Globus pallidus (tissue), 1 donor: ENCODE measurements around the gene PSAPL1.

Experiments used
- DNase-seq: peaks from one replicate; pipeline ENCODE4 v3.0.0-alpha.2; 2015; ENCODE audit warnings: low spot score

Gene PSAPL1

GRCh38 chr4:7434766-7435150 lies at the start of gene PSAPL1:
PSAPL1 (minus strand) TSS chr4:7434930; CDS start chr4:7434879, 51 bp downstream.
- DNase-seq, result no peak

GRCh38 chr4:7481227-7481626 lies 46.5 kb upstream of the PSAPL1 start:
- no peak for DNase-seq

GRCh38 chr4:7480423-7480822 lies 45.7 kb upstream of the PSAPL1 start:
- no peak for DNase-seq

- DNase-seq, result no peak
Observed at GRCh38 chr4:7478665-7479064, 43.9 kb upstream of the PSAPL1 start.

GRCh38 chr4:7477695-7478094 lies 43.0 kb upstream of the PSAPL1 start:
- DNase-seq, result no peak

- DNase-seq, result no peak
Observed at GRCh38 chr4:7476820-7477219, 42.1 kb upstream of the PSAPL1 start.

GRCh38 chr4:7475207-7475606 lies 40.5 kb upstream of the PSAPL1 start:
- DNase-seq, result no peak

- no peak for DNase-seq
Observed at GRCh38 chr4:7474320-7474719, 39.6 kb upstream of the PSAPL1 start.

- no peak for DNase-seq
Observed at GRCh38 chr4:7473081-7473480, 38.4 kb upstream of the PSAPL1 start.

- DNase-seq, result no peak
Observed at GRCh38 chr4:7472442-7473013, 37.8 kb upstream of the PSAPL1 start.

- DNase-seq, result no peak
Observed at GRCh38 chr4:7470522-7471128, 35.9 kb upstream of the PSAPL1 start.

- DNase-seq, result no peak
Observed at GRCh38 chr4:7470111-7470510, 35.4 kb upstream of the PSAPL1 start.

GRCh38 chr4:7469023-7469422 lies 34.3 kb upstream of the PSAPL1 start:
- DNase-seq, result no peak

- DNase-seq, result no peak
Observed at GRCh38 chr4:7467471-7467870, 32.7 kb upstream of the PSAPL1 start.

- DNase-seq, result peak; percentile 86
Observed at GRCh38 chr4:7466904-7467303, 32.2 kb upstream of the PSAPL1 start.

GRCh38 chr4:7466215-7466614 lies 31.5 kb upstream of the PSAPL1 start:
- DNase-seq, result no peak

GRCh38 chr4:7465017-7465416 lies 30.3 kb upstream of the PSAPL1 start:
- no peak for DNase-seq

- DNase-seq, result no peak
Observed at GRCh38 chr4:7464259-7464655, 29.5 kb upstream of the PSAPL1 start.

GRCh38 chr4:7463566-7464258 lies 29.0 kb upstream of the PSAPL1 start:
- DNase-seq, result no peak

GRCh38 chr4:7462509-7462971 lies 27.8 kb upstream of the PSAPL1 start:
- DNase-seq, result peak; percentile 61

- DNase-seq, result no peak
Observed at GRCh38 chr4:7461230-7461629, 26.5 kb upstream of the PSAPL1 start.

GRCh38 chr4:7460566-7460965 lies 25.8 kb upstream of the PSAPL1 start:
- DNase-seq, result no peak

GRCh38 chr4:7459471-7459870 lies 24.7 kb upstream of the PSAPL1 start:
- DNase-seq, result no peak

GRCh38 chr4:7458477-7458876 lies 23.7 kb upstream of the PSAPL1 start:
- no peak for DNase-seq
